Testis (tissue), 2 donors: ENCODE data around the gene CDKN1A.

Experiments used
- POLR2A ChIP-seq: fragments of 450-650 bp; IDR thresholded peaks from one replicate; pipeline ENCODE4 v1.6.1; 2017; ENCODE audit warnings: antibody characterized with exemption, mild to moderate bottlenecking, moderate library complexity
- TF ChIP-seq, protein P1 (sequence below), 3 experiments: fragments of 450-650 bp in 2 of 3; fragments of 200-600 bp in 1 of 3; sonication (generic) in 1 of 3; IDR thresholded peaks; one replicate each; pipeline ENCODE4 v1.5.1; 2016 to 2019; ENCODE audit warnings: antibody characterized with exemption in 3 of 3, mild to moderate bottlenecking in 2 of 3, moderate library complexity in 1 of 3

DNA sequence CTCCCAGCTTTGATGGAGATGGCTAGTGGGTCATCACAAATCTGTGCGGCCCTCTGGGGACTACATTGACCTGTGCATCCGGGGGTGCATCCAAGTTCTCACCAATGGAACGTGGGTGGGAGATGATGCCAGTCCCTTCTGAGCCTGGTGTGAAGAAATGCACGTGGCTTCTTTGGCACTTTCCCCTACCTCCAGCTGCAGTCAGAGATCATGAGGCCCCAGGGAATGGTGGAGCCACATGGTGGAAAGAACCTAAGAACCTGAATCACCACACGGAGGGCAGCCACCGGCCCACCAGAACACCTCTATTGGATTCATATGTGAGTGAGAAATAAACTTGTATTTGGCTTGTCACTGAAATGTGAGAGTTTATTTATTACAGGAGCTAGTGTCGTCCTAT lies 9.9 kb upstream of the CDKN1A start:
- TF ChIP-seq, protein P1, sequence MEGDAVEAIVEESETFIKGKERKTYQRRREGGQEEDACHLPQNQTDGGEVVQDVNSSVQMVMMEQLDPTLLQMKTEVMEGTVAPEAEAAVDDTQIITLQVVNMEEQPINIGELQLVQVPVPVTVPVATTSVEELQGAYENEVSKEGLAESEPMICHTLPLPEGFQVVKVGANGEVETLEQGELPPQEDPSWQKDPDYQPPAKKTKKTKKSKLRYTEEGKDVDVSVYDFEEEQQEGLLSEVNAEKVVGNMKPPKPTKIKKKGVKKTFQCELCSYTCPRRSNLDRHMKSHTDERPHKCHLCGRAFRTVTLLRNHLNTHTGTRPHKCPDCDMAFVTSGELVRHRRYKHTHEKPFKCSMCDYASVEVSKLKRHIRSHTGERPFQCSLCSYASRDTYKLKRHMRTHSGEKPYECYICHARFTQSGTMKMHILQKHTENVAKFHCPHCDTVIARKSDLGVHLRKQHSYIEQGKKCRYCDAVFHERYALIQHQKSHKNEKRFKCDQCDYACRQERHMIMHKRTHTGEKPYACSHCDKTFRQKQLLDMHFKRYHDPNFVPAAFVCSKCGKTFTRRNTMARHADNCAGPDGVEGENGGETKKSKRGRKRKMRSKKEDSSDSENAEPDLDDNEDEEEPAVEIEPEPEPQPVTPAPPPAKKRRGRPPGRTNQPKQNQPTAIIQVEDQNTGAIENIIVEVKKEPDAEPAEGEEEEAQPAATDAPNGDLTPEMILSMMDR (IDR thresholded peaks at IDR 0.05), result no peak
- TF ChIP-seq POLR2A, result no peak
